Cardiac fibroblast (primary cell): Measurements from ENCODE around the gene MEGF11.

Experiments
- DNase-seq, 2 donors: peaks; one replicate each; pipeline versions ENCODE4 v3.0.0 to v3.0.0-alpha.2; 2010; ENCODE audit warnings: low read depth in 2 of 2
- H3K4me3 ChIP-seq, 2 donors: replicated peaks in 1 of 2; 1 replicate in 1 of 2; 2 replicates in 1 of 2; pipeline ENCODE4 v1.5.1; 2011; ENCODE audit warnings: low read depth in 2 of 2, low read length in 2 of 2, mild to moderate bottlenecking in 2 of 2, moderate library complexity in 1 of 2
- TF ChIP-seq, protein P1 (sequence below): IDR thresholded peaks from one replicate; pipeline ENCODE4 v1.5.1; 2011; ENCODE audit warnings: low read depth, mild to moderate bottlenecking, low read length, inconsistent platforms

MEGF11 gene

DNA sequence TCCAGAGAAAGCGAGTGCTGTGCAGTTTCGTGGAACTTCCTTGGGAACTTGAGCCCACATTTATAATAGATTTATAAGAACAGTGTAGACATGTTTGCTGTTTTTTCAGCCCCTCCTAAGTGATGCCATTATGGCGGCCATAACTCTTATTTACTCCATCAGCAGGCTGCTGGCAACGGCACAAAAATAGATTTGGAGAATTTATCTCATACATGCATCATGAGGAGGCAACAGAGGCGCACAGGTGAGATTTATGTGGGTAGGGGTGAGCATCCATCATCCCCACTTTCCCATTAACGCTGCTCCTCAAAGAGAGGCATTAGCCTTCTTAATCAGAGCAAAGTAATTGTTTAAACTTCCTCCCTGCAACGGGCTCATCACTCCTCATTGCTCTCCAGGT is 201.7 kb downstream of the MEGF11 start:
- TF ChIP-seq, protein P1, sequence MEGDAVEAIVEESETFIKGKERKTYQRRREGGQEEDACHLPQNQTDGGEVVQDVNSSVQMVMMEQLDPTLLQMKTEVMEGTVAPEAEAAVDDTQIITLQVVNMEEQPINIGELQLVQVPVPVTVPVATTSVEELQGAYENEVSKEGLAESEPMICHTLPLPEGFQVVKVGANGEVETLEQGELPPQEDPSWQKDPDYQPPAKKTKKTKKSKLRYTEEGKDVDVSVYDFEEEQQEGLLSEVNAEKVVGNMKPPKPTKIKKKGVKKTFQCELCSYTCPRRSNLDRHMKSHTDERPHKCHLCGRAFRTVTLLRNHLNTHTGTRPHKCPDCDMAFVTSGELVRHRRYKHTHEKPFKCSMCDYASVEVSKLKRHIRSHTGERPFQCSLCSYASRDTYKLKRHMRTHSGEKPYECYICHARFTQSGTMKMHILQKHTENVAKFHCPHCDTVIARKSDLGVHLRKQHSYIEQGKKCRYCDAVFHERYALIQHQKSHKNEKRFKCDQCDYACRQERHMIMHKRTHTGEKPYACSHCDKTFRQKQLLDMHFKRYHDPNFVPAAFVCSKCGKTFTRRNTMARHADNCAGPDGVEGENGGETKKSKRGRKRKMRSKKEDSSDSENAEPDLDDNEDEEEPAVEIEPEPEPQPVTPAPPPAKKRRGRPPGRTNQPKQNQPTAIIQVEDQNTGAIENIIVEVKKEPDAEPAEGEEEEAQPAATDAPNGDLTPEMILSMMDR, result no peak
- DNase-seq, result no peak
- H3K4me3 ChIP-seq, result no peak overlapping the region

DNA sequence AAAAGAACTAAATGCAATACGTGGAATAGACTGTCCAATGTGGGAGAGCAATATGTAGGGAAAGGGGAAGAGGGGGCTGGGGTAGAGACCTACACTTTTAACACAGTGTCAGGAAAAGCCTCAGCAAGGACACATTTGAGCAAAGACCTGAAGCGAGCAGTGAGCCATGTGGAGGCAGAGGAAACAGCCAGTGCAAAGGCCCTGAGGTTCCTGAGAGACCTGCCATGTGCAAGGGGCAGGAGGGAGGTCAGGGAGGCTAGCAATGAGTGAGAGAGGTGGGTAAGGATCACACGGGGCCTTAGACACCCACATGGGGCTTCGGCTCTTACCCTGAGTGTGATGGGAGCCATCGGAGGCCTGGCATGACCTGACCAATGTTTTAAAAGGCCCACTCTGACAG is 203.3 kb downstream of the MEGF11 start:
- DNase-seq, result no peak
- TF ChIP-seq, protein P1, result no peak
- H3K4me3 ChIP-seq, result no peak overlapping the region

DNA sequence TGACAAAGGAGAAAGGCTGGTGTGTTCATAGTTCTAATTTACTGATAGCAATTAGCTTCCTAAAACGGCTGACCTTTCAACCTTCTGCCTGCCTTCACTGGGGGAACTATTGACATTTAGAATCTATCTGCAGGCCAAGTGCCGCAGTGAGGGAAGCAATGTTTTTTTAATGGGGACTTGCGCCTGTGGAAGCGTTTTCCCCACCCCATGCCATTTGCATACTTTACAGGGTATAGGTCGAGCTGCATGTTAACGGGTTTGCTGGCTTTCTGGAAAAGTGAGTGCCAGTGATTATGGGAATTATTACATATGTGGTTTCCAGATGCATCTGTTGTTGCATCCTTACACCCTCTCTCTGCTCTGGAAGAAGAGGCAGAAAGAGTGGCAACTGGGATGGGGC is 204.2 kb downstream of the MEGF11 start:
- no peak for DNase-seq
- H3K4me3 ChIP-seq, result no peak overlapping the region
- TF ChIP-seq, protein P1, result no peak

DNA sequence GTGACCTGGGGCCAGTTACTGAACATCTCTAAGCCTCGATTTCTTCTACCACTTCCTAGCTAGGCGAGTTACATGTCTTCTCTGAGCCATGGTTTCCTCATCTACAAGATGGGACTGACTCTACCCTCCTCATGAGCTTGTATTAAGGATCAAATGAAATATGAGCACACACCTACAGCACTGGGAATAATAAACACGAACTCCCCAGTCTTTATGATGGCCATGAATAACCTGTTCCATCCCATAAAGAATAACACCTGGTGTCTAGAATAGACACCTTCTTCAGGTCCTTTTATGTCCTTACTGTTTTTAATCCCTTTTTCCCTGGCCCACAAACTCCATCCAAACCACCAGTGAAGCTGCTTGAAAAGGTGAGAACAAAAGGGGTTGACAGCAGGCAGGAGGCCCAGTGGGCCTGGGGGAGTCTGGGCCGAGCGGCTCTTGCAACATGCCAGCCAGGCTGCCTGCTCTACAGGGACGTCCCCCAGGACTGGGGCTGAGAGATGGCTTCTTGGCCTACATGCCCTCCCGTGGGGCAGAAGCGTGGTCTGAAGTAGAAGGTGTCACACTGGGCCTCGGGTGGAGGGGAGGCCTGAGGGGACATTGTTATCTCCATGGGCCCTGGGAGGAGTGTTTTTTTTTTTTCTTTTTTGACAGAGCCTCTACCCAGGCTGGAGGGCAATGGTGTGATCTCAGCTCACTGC is 206.1 kb downstream of the MEGF11 start:
- TF ChIP-seq, protein P1, result no peak
- no peak overlapping the region for H3K4me3 ChIP-seq
- no peak for DNase-seq

DNA sequence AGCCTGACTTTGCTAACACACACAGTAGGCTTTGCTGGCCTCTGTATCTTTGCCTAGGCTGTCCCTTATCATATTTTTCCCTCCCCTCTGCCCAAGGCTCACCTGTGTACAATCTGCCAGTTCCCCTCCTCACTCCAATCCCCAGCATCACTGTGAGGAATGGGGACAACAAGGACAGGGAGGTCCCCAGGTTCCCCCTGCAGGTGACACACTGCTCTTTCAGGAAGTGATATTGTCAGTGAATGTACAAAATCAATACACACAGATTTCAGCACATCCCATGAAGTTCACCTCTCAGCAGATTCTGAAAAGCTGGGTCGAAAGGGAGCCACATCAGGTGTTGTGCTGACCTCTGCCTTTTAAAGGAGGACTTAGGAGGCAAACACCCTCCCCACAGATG is 206.8 kb downstream of the MEGF11 start:
- no peak for DNase-seq
- TF ChIP-seq, protein P1, result no peak
- H3K4me3 ChIP-seq, result no peak overlapping the region

DNA sequence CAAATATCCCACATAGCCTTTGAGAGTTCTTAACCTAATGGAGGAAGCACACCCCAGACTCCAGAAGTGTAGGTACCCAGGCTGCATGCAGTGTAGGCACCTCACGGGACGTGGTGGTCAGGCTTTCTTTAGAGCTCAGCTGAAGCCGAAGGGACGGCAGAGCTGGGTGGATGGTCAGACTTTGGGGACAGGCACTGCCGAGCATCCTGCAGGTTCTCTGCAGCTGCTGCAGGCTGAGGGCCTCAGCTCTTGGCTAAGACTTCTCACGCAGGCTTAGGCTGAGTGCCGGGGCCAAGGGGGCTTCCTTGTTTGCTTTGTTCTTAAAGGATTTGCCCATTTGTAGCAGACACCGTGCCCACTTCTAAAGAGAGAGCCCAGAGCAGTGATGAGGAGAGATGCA is 207.2 kb downstream of the MEGF11 start:
- no peak for DNase-seq
- no peak overlapping the region for H3K4me3 ChIP-seq
- TF ChIP-seq, protein P1, result no peak

DNA sequence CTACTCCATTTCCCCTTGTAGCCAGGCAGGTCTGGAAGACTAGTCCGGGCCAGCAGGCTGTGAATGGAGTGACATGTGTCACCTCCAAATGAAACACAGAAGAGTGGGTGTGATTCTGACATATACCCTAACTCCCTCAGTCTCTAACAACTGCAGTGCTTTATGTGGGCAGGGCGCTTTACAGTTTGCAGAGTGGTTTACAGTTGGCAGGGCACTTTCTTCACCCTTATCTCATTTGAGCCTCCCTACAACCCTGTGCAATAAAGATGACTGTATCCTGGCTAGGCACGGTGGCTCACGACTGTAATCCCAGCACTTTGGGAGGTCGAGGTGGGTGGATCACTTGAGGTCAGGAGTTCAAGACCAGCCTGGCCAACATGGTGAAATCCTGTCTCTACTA is 208.0 kb downstream of the MEGF11 start:
- H3K4me3 ChIP-seq, result no peak overlapping the region
- DNase-seq, result no peak
- TF ChIP-seq, protein P1, result no peak
